GM19238 (cell line): ENCODE data around the gene ARMC5.
A peak's percentile ranks its signal among the peaks of the same experiment; 100 is the strongest.
"Not testable (repeated sequence)": the region's sequence is repeated elsewhere in the genome, so short reads cannot be mapped to it uniquely, and the experiment has no call there.

ENCODE experiments used
- DNase-seq: peaks from one replicate; pipeline ENCODE4 v3.0.0; 2011; ENCODE audit warnings: low spot score; ENCODE audit not compliant: insufficient read length

Gene ARMC5

DNA sequence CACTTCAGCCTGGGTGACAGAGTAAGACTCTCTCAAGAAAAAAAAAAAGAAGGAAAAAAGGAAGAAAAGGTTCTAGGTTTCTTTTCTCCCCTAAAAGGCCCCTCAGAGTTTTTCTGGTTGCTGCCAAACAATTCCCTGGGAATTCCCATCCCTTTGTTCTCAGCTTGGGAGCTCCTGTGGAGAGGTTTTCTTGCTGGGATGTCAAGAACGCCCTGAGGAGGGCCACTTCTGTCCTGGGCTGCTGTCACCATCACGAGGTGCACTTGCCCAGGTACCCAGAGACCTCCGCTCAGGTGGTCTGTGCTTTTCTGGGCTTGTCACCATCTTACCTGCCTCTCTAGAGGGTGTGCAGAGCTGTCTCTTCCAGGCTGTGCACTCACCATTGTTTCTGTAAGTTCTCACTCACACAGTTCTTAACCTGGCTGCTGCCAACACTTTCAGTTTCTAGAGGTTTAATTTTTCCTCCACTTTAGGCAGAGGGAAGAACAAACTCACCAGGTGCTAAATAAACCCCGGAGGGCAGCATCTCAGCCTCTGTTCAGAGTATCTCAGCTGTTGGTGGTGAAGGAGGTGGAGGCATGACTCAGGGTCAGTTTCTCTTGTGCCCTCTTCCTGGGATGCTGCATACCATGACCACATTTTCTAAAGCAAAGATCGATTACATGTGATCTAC is 28.8 kb upstream of the ARMC5 start:
- DNase-seq: no peak

DNA sequence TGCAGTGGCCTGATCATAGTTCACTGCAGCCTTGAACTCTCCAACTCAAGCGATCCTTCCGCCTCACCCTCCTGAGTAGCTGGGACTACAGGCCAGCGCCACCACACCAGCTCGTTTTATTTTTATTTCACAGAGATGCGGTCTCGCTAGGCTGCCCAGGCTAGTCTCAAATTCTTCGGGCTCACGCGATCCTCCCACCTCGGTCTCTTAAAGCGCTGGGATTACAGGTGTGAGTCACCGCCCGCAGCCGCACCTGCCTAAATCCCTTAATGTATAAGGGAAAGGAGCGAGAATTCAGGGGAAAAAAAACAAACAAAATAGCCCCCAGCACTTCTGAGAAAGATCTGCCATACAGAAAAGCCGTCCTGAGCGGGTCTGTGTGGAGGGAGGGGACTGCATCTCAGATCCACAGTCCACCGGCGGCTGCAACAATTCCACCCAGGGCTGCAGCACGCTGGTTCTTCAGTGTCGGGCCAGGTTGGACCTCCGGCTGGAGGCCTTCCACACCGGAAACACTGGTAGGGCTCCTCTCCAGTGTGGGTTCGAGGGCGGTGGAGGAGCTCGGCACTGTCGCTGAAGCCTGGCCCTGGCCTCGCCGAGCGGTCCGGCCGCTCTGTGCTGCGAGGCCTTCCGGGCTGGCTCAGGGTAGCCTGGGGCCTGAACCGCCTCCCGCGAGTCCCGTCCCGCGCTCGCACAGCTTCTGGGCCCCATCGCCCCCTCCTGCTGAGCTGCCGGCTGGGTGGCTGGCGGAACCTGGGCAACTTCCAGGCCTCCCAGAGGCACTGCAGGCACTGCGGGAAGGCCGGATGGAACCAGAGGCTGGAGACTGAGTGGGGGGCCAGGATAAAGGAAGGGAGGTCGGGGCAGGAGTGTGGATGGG is 23.7 kb upstream of the ARMC5 start:
- no peak for DNase-seq

DNA sequence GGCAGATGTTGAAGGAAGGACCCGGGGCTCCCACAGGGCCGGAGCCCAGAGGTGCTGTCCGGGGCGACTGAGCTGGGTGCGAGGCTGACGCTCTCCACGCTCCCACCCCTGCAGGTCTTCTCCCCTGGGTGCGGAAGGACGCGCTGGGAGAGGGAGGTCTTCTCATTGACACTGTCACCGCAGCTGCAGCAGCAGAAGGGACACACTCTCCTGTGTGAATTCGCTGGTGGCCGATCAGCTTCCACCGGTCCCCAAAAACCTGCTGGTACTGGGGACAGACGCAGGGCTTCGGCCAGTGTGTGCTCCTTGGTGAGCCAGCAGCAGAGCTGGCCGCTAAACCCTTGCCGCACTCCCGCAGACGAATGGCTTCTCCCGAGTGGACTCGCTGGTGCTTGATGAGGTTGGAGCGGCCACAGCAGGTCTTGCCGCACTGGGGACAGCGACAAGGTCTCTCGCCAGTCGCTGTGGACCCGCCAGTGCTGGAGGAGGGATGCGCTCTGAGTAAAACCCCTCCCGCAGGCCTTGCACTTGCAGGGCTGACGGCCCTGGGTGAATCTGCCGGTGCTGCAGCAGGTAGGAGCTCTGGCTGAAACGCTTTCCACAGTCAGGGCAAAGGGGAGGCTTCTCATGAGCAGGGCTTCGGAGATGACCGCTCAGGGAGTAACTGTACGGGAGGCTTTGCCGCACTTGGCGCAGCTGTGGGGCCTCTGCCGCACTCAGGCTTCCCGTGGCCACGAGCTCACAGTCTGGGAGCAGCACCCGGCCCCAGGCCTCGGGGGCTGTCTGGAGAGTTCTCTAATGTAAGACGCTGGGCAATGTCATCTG is 22.9 kb upstream of the ARMC5 start:
- no peak for DNase-seq

DNA sequence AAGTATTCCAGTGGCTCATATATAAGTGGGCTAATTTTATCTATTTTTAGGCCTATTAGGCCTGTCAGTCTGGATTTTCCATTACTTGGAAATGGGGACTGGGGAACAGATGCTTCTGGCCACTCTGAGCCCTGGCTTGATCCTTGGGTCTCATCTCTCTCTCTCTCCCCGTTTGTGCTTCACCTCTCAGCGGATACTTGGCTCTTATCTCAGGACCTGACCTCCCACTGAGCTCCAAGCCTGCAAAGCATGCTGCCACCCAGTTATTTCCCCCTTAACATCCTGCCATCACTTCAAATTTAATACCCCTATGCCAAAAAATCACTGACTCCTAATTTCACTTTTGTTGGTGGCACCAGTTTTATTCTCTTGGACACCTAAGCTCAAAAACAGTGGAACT is 20.9 kb upstream of the ARMC5 start:
- no peak for DNase-seq

DNA sequence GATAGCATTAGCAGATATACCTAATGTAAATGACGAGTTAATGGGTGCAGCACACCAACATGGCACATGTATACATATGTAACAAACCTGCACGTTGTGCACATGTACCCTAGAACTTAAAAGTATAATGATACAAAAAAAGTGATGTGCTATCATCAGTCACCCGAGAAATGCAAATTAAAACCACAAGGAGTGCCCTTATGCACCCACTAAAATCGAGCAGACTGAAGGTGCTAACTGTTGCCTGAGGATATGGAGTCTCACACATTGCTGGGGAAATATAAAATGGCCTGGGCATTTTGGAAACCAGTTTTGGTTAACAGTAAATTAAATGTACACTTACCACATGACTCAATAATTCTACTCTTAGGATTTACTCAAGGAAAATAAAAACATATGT is 20.3 kb upstream of the ARMC5 start:
- DNase-seq: not testable (repeated sequence)

DNA sequence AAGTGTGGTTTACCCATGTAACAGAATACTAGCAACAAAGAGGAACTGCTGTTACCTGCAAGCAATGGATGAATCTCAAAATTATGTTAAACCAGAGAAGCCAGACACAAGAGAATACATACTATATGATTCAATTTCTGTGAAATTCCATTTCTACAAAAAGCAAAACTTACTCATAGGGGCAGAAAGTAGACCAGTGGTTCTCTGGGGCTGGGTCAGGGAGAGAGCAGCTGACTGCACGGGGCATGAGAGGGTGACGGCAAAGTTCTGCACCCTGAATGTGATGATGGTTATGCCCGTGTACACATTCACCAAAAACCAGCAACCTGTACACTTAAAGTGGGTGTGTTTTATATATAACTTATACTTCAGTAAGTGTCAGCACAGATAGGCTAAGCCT is 19.8 kb upstream of the ARMC5 start:
- DNase-seq: no peak

DNA sequence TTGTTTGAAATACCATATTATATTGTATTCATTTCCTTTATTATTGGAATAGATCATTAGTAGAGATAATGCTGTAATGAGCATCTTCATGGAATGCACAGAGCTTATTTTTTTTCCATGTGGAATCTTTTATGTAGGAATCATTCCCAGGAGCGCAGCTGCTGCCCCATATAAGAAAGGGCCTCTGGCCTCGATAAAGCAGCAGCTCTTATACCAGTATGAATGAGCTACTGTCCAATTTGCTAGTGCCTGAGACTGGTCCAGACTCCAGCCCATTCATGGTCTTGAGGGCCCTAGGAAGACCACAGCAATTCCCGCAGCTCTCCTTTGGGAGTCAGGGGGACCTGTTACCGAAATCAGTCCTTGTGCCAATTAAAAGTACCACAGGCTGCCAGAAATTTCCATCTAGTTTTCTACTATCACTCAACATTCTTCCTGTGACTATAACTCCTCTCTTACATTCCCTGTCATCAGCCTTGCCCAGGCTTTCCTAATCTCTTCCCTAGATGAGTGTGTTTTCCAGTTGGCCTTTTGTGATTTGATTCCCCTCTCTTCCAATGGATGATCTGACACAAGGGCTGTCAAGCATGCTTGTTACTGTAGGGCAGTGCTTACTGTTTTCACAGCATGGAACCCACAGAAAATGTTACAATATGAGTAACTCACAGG is 18.7 kb upstream of the ARMC5 start:
- DNase-seq: no peak

DNA sequence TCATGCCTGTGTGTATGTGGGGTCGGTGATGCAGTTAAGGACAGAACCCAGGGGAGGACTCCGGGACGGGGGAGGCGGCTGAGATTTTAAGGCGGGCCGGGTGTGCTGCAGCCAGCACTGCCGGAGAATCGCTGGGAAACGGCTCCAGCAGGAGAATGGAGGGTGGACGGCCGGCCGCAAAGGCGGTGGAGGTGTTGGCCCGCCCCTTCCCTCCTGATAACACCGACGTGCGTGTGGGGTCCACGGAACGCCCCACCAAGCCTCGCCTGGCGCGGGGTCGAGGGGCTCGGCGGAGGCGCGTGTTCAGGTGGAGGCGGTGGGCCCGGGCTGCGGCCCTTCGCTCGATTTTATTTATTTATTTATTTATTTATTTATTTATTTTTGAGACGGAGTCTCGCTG is 17.3 kb upstream of the ARMC5 start:
- no peak for DNase-seq

DNA sequence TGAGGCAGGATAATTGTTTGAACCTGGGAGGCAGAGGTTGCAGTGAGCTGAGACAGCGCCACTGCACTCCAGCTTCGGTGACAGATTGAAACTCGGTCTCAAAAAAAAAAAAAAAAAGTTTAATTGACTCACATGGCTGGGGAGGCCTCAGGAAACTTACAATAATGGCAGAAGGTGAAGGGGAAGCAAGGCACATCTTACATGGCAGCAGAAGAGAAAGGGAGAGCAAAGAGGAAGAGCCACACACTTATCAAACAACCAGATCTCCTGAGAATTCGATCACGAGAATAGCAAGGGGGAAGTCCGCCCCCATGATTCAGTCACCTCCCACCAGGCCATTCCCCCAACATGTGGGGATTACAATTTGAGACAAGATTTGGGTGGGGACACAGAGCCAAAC is 13.4 kb upstream of the ARMC5 start:
- DNase-seq: not testable (repeated sequence)

DNA sequence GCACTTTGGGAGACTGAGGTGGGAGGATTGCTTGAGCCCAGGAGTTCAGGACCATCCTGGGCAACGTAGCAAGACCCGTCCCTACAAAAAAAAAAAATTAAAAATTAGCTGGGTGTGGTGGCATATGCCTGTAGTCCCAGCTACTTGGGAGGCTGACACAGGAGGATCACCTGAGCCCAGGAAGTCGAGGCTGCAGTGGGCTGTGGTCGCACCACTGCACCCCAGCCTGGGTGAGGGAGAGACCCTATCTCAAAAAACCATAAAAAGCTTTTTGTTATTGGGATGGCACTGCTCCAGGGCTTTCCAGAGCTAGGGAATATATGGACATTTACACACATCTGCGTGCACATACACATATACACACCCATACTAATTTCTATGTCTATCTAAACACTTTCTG is 8.1 kb upstream of the ARMC5 start:
- DNase-seq: no peak

DNA sequence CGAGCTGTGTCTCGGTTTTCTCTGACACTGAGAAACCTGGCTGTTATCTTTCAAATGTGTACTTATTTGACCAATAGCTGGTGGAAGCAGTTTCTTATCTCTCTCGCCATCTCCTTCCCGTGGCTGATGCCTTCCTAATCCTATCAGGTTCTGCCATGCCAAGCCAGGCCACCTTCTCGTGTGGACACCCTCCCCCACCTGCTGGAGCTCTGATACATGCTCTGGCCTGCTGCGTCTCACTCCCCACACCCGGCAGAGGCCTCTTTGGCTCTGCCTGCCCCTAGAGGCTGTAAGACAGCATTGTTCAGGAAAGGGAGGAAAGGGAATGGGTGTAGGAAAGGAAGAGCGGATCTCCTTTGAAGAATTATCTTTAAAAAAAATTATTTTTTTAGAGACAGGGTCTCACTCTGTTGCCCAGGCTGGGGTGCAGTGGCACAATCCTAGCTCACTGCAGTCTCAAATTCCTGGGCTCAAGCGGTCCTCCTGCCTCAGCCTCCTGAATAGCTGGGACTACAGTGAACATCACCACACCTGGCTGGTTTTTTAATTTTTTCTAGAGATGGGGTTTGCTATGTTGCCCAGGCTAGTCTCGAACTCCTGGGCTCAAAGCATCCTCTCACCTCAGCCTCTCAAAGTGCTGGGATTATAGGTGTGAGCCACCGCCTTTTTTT is 7.5 kb upstream of the ARMC5 start:
- no peak for DNase-seq

DNA sequence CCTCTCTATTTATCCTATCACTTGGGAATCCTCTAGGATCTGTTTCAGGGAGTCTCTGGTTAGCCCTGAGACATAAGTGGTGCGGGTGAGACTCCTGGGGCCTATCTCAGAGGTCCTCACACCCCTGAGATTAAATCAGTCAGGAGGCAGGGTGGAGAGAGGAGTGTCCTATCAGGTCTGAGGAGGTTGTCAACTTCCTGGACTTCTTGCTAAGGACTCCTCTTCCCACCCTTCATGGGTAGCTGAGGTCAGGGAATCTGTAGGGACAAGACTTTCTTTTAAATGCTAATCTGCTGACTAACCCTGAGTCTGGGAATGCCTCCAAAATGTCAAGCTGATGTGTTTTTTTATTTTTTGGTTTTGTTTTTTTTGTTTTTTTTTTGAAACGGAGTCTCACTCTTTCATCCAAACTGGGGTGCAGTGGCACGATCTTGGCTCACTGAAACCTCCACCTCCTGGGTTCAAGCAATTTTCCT is 6.6 kb upstream of the ARMC5 start:
- DNase-seq: no peak

DNA sequence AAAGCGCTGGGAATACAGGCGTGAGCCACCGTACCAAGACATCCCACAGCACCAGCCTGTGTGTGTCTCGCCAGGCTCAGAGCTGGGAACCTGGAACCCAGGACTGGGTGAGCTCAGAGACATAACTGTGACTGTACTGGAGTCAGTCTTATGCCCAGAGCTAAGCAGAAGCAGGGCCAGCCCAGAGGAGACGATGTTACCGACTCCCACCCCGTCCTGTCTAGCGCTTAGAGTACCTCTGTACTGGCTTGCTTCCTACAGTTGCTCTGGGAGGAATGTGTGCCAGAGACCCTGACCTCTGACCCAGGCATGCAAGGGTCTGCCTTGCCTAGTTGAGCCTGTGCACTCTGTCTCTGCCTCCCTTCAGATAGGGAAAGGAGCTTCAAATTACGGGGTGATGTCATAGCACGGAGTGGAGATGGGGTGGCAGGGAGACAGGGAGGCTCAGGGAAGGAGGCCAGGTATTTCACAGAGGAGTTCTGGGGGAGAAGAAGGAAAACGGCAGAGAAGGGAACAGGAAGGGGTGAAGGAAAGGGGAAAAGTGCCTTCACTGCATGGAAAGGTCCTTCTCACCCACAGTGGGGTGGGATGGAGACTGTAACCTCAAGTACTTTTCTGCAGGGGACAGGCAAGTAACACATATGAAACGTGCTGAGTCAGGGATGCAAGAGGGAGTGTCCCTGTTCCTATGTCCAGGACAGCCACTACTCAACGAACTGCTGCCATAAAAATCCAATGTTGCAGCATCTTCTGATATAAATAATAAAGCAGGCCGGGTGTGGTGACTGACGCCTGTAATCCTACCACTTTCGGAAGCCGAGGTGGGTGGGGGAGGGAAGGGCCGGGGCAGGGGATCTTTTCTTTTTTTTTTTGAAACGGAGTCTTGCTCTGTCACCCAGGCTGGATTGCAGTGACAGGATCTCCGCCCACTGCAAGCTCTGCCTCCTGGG is 5.8 kb upstream of the ARMC5 start:
- DNase-seq: no peak

DNA sequence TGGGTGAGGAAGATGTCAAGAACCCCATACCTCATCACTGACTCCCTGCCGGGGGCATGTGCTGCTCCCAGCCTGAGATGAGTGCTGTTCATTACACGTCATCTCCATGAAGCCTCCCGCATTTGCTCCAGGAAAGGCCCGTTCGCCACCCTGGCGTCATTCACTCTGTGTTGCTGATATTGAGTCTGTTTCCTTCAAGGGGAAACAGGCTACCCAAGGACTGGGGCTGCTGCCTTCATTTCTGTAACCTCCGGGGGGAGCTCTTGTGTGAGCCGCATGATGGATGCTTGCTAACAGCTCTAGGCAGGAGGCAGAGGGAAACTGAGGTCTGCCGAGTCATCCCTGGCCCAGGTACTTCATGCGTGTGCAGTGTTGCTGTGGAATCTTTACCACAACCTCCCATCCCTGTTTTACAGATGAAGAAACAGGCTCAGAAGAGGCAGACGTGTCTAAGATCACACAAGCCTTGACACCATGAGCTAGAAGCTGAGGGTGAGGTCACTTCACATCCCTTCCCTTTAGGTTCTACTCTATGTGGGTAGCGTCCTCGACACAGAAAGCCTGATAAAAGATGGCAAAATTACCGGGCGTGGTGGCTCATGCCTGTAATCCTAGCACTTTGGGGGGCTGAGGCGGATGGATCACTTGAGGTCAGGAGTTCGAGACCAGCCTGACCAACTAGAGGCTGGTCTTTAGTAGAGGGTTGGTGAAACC is 3.5 kb upstream of the ARMC5 start:
- no peak for DNase-seq

DNA sequence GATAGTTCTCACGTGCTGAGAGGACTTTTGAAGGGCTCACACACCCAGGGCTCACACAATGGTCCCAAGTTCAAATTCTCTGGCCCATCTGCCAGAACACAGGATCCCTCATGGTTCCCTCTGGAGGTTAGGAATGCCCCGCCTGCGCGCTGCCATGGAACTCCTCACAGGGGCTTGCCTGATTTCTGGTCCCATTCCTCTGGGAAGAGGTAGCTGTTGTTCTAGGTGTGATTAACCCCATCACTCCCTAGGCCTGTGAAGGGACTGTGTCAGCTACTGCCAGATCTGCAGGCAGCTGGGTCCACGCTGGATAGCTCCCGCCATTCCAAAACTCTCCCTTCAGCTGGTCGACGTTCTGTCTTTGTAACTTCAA is 2.3 kb upstream of the ARMC5 start:
- DNase-seq: no peak

DNA sequence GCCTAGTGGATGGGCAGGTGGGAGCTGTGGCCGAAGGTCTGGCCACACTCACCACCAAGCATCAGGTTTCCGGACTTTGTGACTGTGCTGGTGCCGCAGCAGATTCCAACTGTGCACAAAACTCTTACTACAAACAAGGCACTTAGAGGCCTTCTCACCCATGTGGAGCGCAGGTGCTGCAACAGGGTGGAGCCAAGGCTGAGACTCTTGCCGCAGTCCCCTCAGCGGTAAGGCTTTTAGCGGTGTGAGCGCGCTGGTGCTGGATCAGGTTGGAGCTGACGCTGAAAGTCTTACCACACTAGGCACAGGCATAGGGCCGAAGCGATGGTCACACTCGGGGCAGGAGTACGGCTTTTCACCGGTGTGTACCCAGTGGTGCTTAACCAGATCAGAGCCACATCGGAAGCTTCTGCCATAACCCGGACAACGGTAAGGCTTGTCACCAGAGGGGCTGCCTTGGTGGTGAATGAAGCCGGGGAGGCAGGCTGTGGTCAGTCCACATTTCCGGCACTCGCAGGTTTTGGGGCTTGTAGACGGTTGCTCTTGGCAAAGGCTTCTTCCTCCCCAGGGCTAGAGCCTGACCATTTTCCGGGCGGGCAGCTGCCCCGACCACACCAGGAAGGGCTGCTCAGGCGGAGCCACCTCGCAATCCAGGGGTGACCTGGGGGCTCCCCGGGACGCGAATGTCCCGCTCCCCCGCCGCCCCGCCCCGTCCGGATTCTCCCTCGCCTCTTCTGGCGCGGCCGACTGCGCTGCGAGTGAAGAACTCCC is 1.0 kb upstream of the ARMC5 start:
- DNase-seq: peak; percentile 58

DNA sequence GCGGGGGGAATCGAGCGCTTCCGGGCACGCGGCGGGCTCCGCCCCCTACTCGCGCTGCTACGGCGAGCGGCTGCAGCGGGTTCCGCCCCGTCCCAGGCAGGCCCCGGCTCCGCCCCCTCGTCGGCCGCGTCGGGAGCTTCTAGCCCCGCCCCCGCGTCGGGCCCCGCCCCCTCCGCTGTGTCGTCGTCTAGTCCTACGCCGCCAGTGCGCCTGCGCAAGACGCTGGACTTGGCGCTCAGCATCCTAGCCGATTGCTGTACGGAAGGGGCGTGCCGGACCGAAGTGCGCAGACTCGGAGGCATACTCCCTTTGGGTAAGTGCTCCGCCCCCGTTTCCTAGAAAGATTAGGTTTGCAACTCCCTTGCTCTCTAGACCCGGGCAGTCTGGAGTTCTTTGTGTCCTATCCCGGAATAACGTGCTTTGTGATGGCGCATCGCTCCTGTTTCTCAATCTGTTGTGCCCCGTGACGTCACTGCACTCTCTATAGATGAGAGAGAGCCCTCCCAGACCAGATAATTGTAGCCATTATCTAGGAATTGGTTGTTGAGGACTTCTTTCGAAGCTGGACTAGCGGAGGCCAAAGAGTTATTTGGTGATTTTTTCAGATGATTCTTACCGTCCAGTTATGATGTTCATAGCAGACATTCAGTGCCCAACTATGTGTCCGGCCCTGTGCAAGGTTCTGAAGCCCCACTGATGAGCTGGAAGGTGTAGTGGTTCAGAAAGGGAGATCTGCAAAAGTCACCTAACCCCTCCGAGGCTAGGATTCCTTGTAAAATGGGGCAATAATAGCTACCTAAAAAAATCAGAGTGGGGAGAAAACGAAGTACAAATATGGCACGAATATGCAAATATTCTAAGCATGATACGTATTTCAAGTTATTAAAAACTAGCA is 633 bp downstream of the ARMC5 start:
- peak; percentile 87 for DNase-seq
